Measurements from ENCODE around the gene SLC44A5. TPM values are rescaled to one million over a fixed set of nuclear protein-coding genes. Genes with fewer than 3 reads are reported as not detected.

SLC44A5 gene
- total RNA-seq, 4 donors from 2014 or later, result 0.27 to 1.1 (median 0.42) TPM

GRCh38 chr1:75529488-75529887, 81.4 kb downstream of the SLC44A5 start:
- no peak overlapping the region for H3K27ac ChIP-seq
- H3K9me3 ChIP-seq, result no peaks in the 10 kb centered on the region
- H3K36me3 ChIP-seq, result no peaks in the 10 kb centered on the region
- no peaks in the 10 kb centered on the region for H3K27me3 ChIP-seq
- no peak for TF ChIP-seq EP300 (IDR thresholded peaks at IDR 0.05)
- no peak for TF ChIP-seq POLR2A (IDR thresholded peaks at IDR 0.05)
- no peak for TF ChIP-seq POLR2AphosphoS5 (IDR thresholded peaks at IDR 0.05)
- TF ChIP-seq CTCF (IDR thresholded peaks at IDR 0.05), result no peak
- no peaks in the 10 kb centered on the region for H3K4me1 ChIP-seq
- ATAC-seq, result no peak
- no peak overlapping the region for H3K4me3 ChIP-seq

GRCh38 chr1:75528001-75528400, 82.9 kb downstream of the SLC44A5 start:
- Histone ChIP-seq H3K27ac (no peak overlapping the region), H3K4me3 (no peak overlapping the region), H3K9me3 (no peaks in the 10 kb centered on the region), H3K36me3 (no peaks in the 10 kb centered on the region), H3K27me3 (no peaks in the 10 kb centered on the region), H3K4me1 (no peaks in the 10 kb centered on the region)
- ATAC-seq, result no peak
- no peak for TF ChIP-seq POLR2AphosphoS5 (IDR thresholded peaks at IDR 0.05)
- TF ChIP-seq CTCF (IDR thresholded peaks at IDR 0.05), result no peak

DNA sequence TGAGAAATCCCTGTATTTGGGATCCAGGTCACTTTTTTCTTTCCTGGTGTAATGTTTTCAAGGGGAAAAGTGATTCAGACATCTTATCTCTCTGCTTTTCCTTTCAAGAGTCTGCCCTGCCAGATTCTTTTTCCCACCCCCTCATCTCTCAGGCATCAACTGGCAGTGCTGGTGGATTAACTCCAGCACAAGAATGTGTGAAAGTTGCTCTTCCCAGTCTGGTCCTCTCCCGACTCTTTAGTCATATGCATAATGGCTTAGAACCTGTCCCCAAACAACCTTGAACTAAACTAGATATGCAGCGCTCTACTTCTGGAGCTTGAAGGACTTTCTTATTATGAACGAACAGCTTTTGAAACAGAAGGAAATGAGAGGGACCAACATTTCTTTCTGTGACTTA, 88.5 kb downstream of the SLC44A5 start:
- no peak for ATAC-seq
- Histone ChIP-seq H3K4me1 (no peaks in the 10 kb centered on the region), H3K36me3 (no peaks in the 10 kb centered on the region), H3K4me3 (no peak overlapping the region), H3K27me3 (no peaks in the 10 kb centered on the region), H3K9me3 (no peaks in the 10 kb centered on the region), H3K27ac (no peak overlapping the region)
- WGBS, 2 donors (ENCODE audit: low coverage in 1 of 2), result 50 to 60% methylated on average over 2 to 3 of the region's 3 CpGs
- TF ChIP-seq CTCF (IDR thresholded peaks at IDR 0.05), result no peak

DNA sequence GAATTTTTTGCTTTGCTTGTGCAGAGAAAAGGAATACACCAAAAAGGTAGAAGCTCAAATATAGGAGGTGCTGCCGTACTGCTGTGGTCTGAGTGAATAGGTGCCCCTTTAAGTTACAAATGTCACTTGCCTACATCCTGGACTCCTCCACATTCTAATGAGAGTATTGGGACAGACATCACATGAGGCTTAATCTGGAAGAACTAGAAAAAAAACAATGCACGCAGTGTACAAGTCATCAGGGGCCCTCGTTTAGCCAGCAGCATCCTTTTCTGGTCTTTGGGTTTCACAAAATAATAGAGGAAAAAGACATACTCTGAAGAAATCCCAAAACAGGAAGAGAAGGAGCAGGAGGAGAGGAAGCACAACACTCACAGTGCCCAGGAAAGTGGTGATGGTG, 89.3 kb downstream of the SLC44A5 start:
- no peak for ATAC-seq
- no peak overlapping the region for H3K27ac ChIP-seq

More for the DNA sequence above, 89.3 kb downstream of the SLC44A5 start:
- 87 to 100% methylated on average over 1 to 3 of the region's 3 CpGs for WGBS, 2 donors (ENCODE audit: low coverage in 1 of 2)
- Histone ChIP-seq H3K4me1 (no peaks in the 10 kb centered on the region), H3K27me3 (no peaks in the 10 kb centered on the region), H3K36me3 (no peaks in the 10 kb centered on the region), H3K4me3 (no peak overlapping the region), H3K9me3 (no peaks in the 10 kb centered on the region)
- no peak for TF ChIP-seq EP300 (IDR thresholded peaks at IDR 0.05)
- TF ChIP-seq POLR2A (IDR thresholded peaks at IDR 0.05), result no peak
- no peak for TF ChIP-seq POLR2AphosphoS5 (IDR thresholded peaks at IDR 0.05)
- TF ChIP-seq CTCF (IDR thresholded peaks at IDR 0.05), result no peak
